H1 (cell line): Measurements from ENCODE around the gene APOL3. TPM values are rescaled to one million over a fixed set of nuclear protein-coding genes. Genes with fewer than 3 reads are reported as not detected.
"Not testable (repeated sequence)": the region's sequence is repeated elsewhere in the genome, so short reads cannot be mapped to it uniquely, and the experiment has no call there.

Experiments used
- CTCF ChIA-PET: fragments of 300-600 bp; sonication (Branson Sonifier 250); formaldehyde crosslinking; loops from one replicate; lab custom pipeline; 2021; ENCODE audit not compliant: partially characterized antibody; lab: Charles Lee
- POLR2A ChIA-PET: fragments of 300-600 bp; sonication (Branson Sonifier 250); formaldehyde crosslinking; loops from one replicate; lab custom pipeline; 2021; ENCODE audit warnings: inconsistent platforms; ENCODE audit not compliant: partially characterized antibody; lab: Charles Lee
- DNase-seq, 2 experiments: peaks; one replicate each; pipeline versions ENCODE4 v3.0.0 to v3.0.0-alpha.2; 2010 to 2022; ENCODE audit warnings: low spot score in 2 of 2, low read depth in 1 of 2, mixed read lengths in 1 of 2
- FAIRE-seq: peaks from 2 replicates; lab custom pipeline; 2011; peaks lifted over from hg19 to GRCh38; lab: Jason Lieb, UNC
- H2AFZ ChIP-seq: 2 replicates; pipeline ENCODE4 v1.8.1; 2012; ENCODE audit warnings: low read length, inconsistent platforms
- H2AK5ac ChIP-seq: 2 replicates; pipeline ENCODE4 v1.6.1; 2013; ENCODE audit warnings: low read depth, low read length
- H2BK120ac ChIP-seq: replicated peaks from 2 replicates; pipeline ENCODE3; 2013; ENCODE audit warnings: low read depth, low read length, inconsistent platforms
- H2BK12ac ChIP-seq: 2 replicates; pipeline ENCODE4 v1.6.1; 2013; ENCODE audit warnings: low read depth, low read length
- H2BK15ac ChIP-seq: 2 replicates; pipeline ENCODE4 v1.6.1; 2013; ENCODE audit warnings: low read length
- H2BK20ac ChIP-seq: 2 replicates; pipeline ENCODE4 v1.6.1; 2013; ENCODE audit warnings: low read length
- H2BK5ac ChIP-seq: 2 replicates; pipeline ENCODE4 v1.6.1; 2013; ENCODE audit warnings: low read depth, low read length
- H3K14ac ChIP-seq: 2 replicates; pipeline ENCODE4 v1.6.1; 2013; ENCODE audit warnings: inconsistent platforms; ENCODE audit not compliant: insufficient read length
- H3K18ac ChIP-seq: 2 replicates; pipeline ENCODE4 v1.6.1; 2013; ENCODE audit warnings: low read length; ENCODE audit errors: extremely low read depth
- H3K23ac ChIP-seq: 2 replicates; pipeline ENCODE4 v1.6.1; 2013; ENCODE audit warnings: inconsistent platforms; ENCODE audit not compliant: insufficient read length
- H3K23me2 ChIP-seq: 2 replicates; pipeline ENCODE4 v1.6.1; 2013; ENCODE audit warnings: low read depth, low read length
- H3K27ac ChIP-seq: 2 replicates; pipeline ENCODE4 v1.6.1; 2011; ENCODE audit warnings: low read depth, low read length, inconsistent platforms
- H3K27me3 ChIP-seq, 4 experiments: replicated peaks in 1 of 4; 1 replicate in 1 of 4; 2 replicates in 3 of 4; pipeline versions ENCODE4 v1.6.1 to v1.8.1; 2011 to 2013; ENCODE audit warnings: low read length in 3 of 4, mild to moderate bottlenecking in 3 of 4, inconsistent platforms in 2 of 4, mixed read lengths in 2 of 4, moderate library complexity in 1 of 4; ENCODE audit not compliant: control insufficient read depth in 3 of 4, insufficient read depth in 3 of 4; ENCODE audit errors: extremely low read depth in 1 of 4
- H3K36me3 ChIP-seq, 4 experiments: 2 replicates each; pipeline versions ENCODE4 v1.6.1 to v1.8.1; 2011 to 2013; ENCODE audit warnings: mild to moderate bottlenecking in 4 of 4, low read length in 3 of 4, moderate library complexity in 2 of 4, control low read depth in 1 of 4, inconsistent platforms in 1 of 4; ENCODE audit not compliant: insufficient read depth in 4 of 4, control insufficient read depth in 2 of 4
- H3K4ac ChIP-seq: replicated peaks from 2 replicates; pipeline ENCODE3; 2013; ENCODE audit warnings: low read length, low read depth, mixed read lengths, inconsistent platforms; ENCODE audit not compliant: insufficient read length
- H3K4me1 ChIP-seq, 4 experiments: replicated peaks in 1 of 4; 1 replicate in 1 of 4; 2 replicates in 3 of 4; pipeline versions ENCODE4 v1.6.1 to v1.8.1; 2011 to 2013; ENCODE audit warnings: low read length in 3 of 4, inconsistent platforms in 2 of 4, mixed read lengths in 1 of 4; ENCODE audit not compliant: insufficient read depth in 4 of 4, control insufficient read depth in 3 of 4
- H3K4me2 ChIP-seq, 2 experiments: 2 replicates each; pipeline versions ENCODE4 v1.6.1 to v1.8.1; 2011 to 2013; ENCODE audit warnings: low read depth in 2 of 2, low read length in 2 of 2, control low read depth in 1 of 2, inconsistent platforms in 1 of 2, mild to moderate bottlenecking in 1 of 2; ENCODE audit not compliant: insufficient read depth in 1 of 2
- H3K4me3 ChIP-seq, 4 experiments: fragments of 200-600, 300-600 bp in 1 of 4; sonication (generic), shearing (Covaris generic), sonication (Bioruptor Twin) in 1 of 4; 2 replicates each; pipeline versions ENCODE4 v1.5.1 to v1.8.1; 2011 to 2016; ENCODE audit warnings: low read length in 4 of 4, low read depth in 3 of 4, control low read depth in 2 of 4, inconsistent platforms in 2 of 4, mild to moderate bottlenecking in 2 of 4, mixed read lengths in 1 of 4, moderate library complexity in 1 of 4; ENCODE audit not compliant: insufficient read depth in 2 of 4; ENCODE audit errors: extremely low read depth in 1 of 4
- H3K56ac ChIP-seq: replicated peaks from 2 replicates; pipeline ENCODE3; 2013; ENCODE audit warnings: low read depth, mild to moderate bottlenecking, mixed read lengths, low read length, inconsistent platforms; ENCODE audit not compliant: insufficient read length
- H3K79me1 ChIP-seq: 2 replicates; pipeline ENCODE4 v1.6.1; 2013; ENCODE audit warnings: low read depth, low read length, control low read depth
- H3K79me2 ChIP-seq, 2 experiments: 2 replicates each; pipeline versions ENCODE4 v1.6.1 to v1.8.1; 2012 to 2013; ENCODE audit warnings: low read length in 2 of 2, mild to moderate bottlenecking in 2 of 2, inconsistent platforms in 1 of 2; ENCODE audit not compliant: insufficient read depth in 2 of 2, control insufficient read depth in 1 of 2
- H3K9ac ChIP-seq, 4 experiments: replicated peaks in 1 of 4; 1 replicate in 1 of 4; 2 replicates in 3 of 4; pipeline versions ENCODE4 v1.6.1 to v1.8.1; 2011 to 2013; ENCODE audit warnings: low read depth in 3 of 4, low read length in 3 of 4, control low read depth in 2 of 4, mild to moderate bottlenecking in 2 of 4, moderate library complexity in 2 of 4, inconsistent platforms in 1 of 4; ENCODE audit errors: extremely low read depth in 1 of 4
- H3K9me3 ChIP-seq, 2 experiments: 2 replicates each; pipeline versions ENCODE4 v1.6.1 to v1.8.1; 2012 to 2013; ENCODE audit warnings: mild to moderate bottlenecking in 2 of 2, moderate library complexity in 2 of 2, control low read depth in 1 of 2, inconsistent platforms in 1 of 2, low read depth in 1 of 2, low read length in 1 of 2, mixed read lengths in 1 of 2; ENCODE audit not compliant: insufficient read depth in 2 of 2
- H4K20me1 ChIP-seq, 2 experiments: replicated peaks in 1 of 2; 2 replicates each; pipeline versions ENCODE3 to v1.8.1; 2011 to 2013; ENCODE audit warnings: inconsistent platforms in 2 of 2, low read length in 2 of 2, mild to moderate bottlenecking in 1 of 2; ENCODE audit not compliant: insufficient read depth in 2 of 2, control insufficient read depth in 1 of 2
- H4K5ac ChIP-seq: 2 replicates; pipeline ENCODE4 v1.6.1; 2013; ENCODE audit warnings: low read length, low read depth, mixed read lengths, inconsistent platforms; ENCODE audit not compliant: insufficient read length
- H4K8ac ChIP-seq: 2 replicates; pipeline ENCODE4 v1.8.0; 2013; ENCODE audit warnings: mild to moderate bottlenecking, moderate library complexity, low read length, inconsistent platforms; ENCODE audit not compliant: insufficient read depth; ENCODE audit errors: extremely low read depth
- H4K91ac ChIP-seq: replicated peaks from 2 replicates; pipeline ENCODE3; 2013; ENCODE audit warnings: low read length, mixed read lengths, inconsistent platforms; ENCODE audit not compliant: insufficient read length
- WGBS, 2 experiments: shearing (Covaris generic) in 1 of 2; methylation state at CpG; one replicate each; pipeline versions ENCODE4 v1.1.6 to v1.1.7; 2013 to 2015; ENCODE audit warnings: low lambda C conversion rate in 2 of 2, mixed read lengths in 2 of 2, inconsistent platforms in 1 of 2, low coverage in 1 of 2, missing lambda C conversion rate in 1 of 2; ENCODE audit not compliant: insufficient replicate concordance in 2 of 2, insufficient coverage in 1 of 2, insufficient read length in 1 of 2; ENCODE audit errors: extremely low coverage in 1 of 2, missing lambda C conversion rate in 1 of 2; 5-methylcytosine and 5-hydroxymethylcytosine counted together
- polyA plus RNA-seq, 7 experiments: library from polyadenylated mRNA; depleted of rRNA in 3 of 7; stranded (reverse) in 5 of 7; unstranded in 2 of 7; fragments of >200 nt in 5 of 7; fragments of 200-250 nt in 2 of 7; gene quantifications; 1 replicate in 5 of 7; 2 replicates in 1 of 7; 4 replicates in 1 of 7; pipeline versions ENCODE4 v1.2.1 to v1.2.3, GENCODE V29; 2011 to 2013; ENCODE audit warnings: missing spikeins in 2 of 7, mixed read lengths in 2 of 7
- total RNA-seq: library from RNA; stranded (reverse); fragmentation: NEBNext Ultra II Directional; extraction: Animal tissue kit (Norgen Biotek cat#: 25700); gene quantifications from 2 replicates; pipeline ENCODE4 v1.2.1, GENCODE V29; 2021

APOL3 gene
- total and polyA plus RNA-seq, 2 of the 8 experiments (the other 6 are each of a cell fraction or from before 2014, with no cell fraction given): 0.12 TPM; not detected in 1

GRCh38 chr22:36203441-36203840 is 42.9 kb upstream of the APOL3 start:
- H3K27me3 ChIP-seq, H2BK15ac ChIP-seq, H3K9me3 ChIP-seq, H3K9ac ChIP-seq, H3K14ac ChIP-seq, POLR2A ChIA-PET, H3K4me3 ChIP-seq, H3K4me2 ChIP-seq, DNase-seq, H3K4ac ChIP-seq, H4K20me1 ChIP-seq, H2BK120ac ChIP-seq, H2BK20ac ChIP-seq, FAIRE-seq, H3K23ac ChIP-seq, H3K27ac ChIP-seq, H3K23me2 ChIP-seq, H3K36me3 ChIP-seq, H4K91ac ChIP-seq, H3K4me1 ChIP-seq, H3K56ac ChIP-seq, H4K8ac ChIP-seq, H2AK5ac ChIP-seq, H3K79me2 ChIP-seq, H2BK12ac ChIP-seq, H2AFZ ChIP-seq, H3K18ac ChIP-seq, H2BK5ac ChIP-seq, H4K5ac ChIP-seq, H3K79me1 ChIP-seq: not testable (repeated sequence)
- CTCF ChIA-PET: interaction anchor here (1.3 to 3.1 kb wide), 5 partner anchors 8 to 69 kb away, joined by 3 to 13 read pairs (median 12); partner anchors contain the start of gene APOL2
- WGBS, 2 experiments: 89% methylated on average over 7 of the region's 7 CpGs; no CpG with 5 or more reads in 1 of the 2 experiments

- H3K18ac ChIP-seq, H4K5ac ChIP-seq, H3K14ac ChIP-seq, POLR2A ChIA-PET, H3K27me3 ChIP-seq, H2BK120ac ChIP-seq, H2BK12ac ChIP-seq, H3K9ac ChIP-seq, H2BK20ac ChIP-seq, H2AK5ac ChIP-seq, H4K20me1 ChIP-seq, H4K8ac ChIP-seq, H2BK15ac ChIP-seq, H2BK5ac ChIP-seq, H3K56ac ChIP-seq, H3K27ac ChIP-seq, FAIRE-seq, H3K4me1 ChIP-seq, H3K79me1 ChIP-seq, H3K4me2 ChIP-seq, H3K9me3 ChIP-seq, H3K23ac ChIP-seq, H4K91ac ChIP-seq, DNase-seq, H3K79me2 ChIP-seq, H3K4me3 ChIP-seq, H2AFZ ChIP-seq, H3K23me2 ChIP-seq, H3K4ac ChIP-seq, H3K36me3 ChIP-seq: not testable (repeated sequence)
- 90% methylated on average over 8 of the region's 8 CpGs; no CpG with 5 or more reads in 1 of the 2 experiments for WGBS, 2 experiments
- CTCF ChIA-PET: interaction anchor here (0.6 to 3.1 kb wide), 11 partner anchors 8 to 75 kb away, joined by 3 to 13 read pairs (median 4); partner anchors contain the start of gene APOL2
These were observed 42.4 kb upstream of the APOL3 start for GRCh38 chr22:36202906-36203305.
